Activated CD8-positive, alpha-beta T cell treated with anti-CD3 and anti-CD28 coated beads for 36 hours (primary cell): ENCODE measurements around the gene SZT2. TPM values are rescaled to one million over a fixed set of nuclear protein-coding genes. Genes with fewer than 3 reads are reported as not detected.

ENCODE experiments used
- ATAC-seq: fragments of 200-7000 bp; cut with Tn5 transposase; one replicate; pipeline ENCODE4 v1.10.0; 2021; ENCODE audit warnings: mild to moderate bottlenecking, moderate library complexity
- CTCF ChIA-PET: fragments of 350-600 bp; sonication (Branson Sonifier 250); formaldehyde crosslinking; loops from one replicate; lab custom pipeline; 2021; ENCODE audit warnings: antibody characterized with exemption; lab: Charles Lee
- POLR2A ChIA-PET: fragments of 350-600 bp; sonication (Branson Sonifier 250); formaldehyde crosslinking; loops from one replicate; lab custom pipeline; 2021; ENCODE audit warnings: antibody characterized with exemption; lab: Charles Lee
- DNase-seq: peaks from one replicate; pipeline ENCODE4 v3.0.0-alpha.2; 2020
- H3K27ac Mint-ChIP-seq: one replicate; pipeline ENCODE4 v1.8.0; 2021; ENCODE audit warnings: mild to moderate bottlenecking, mixed read lengths
- H3K27me3 Mint-ChIP-seq: one replicate; pipeline ENCODE4 v1.8.0; 2021; ENCODE audit warnings: mixed read lengths
- H3K36me3 Mint-ChIP-seq: one replicate; pipeline ENCODE4 v1.8.0; 2021; ENCODE audit warnings: low read depth, mixed read lengths
- H3K4me1 Mint-ChIP-seq: one replicate; pipeline ENCODE4 v1.8.0; 2021; ENCODE audit warnings: low read depth, mixed read lengths
- H3K4me3 Mint-ChIP-seq: one replicate; pipeline ENCODE4 v1.8.0; 2021; ENCODE audit warnings: mild to moderate bottlenecking, moderate library complexity, mixed read lengths
- H3K9me3 Mint-ChIP-seq: one replicate; pipeline ENCODE4 v1.8.0; 2021; ENCODE audit warnings: mixed read lengths
- CTCF ChIP-seq: fragments of 200-600 bp; IDR thresholded peaks from one replicate; pipeline ENCODE4 v1.8.0; 2022; ENCODE audit warnings: antibody characterized with exemption, mild to moderate bottlenecking
- intact Hi-C: fragments of 100-400 bp; cut with micrococcal nuclease; formaldehyde crosslinking; loops from one replicate; pipeline ENCODE4 v1.10.0; 2022
- total RNA-seq, 2 experiments: library from RNA; stranded (reverse); gene quantifications; one replicate each; pipeline ENCODE4 v1.2.3, GENCODE V29; 2021

Gene SZT2
- total RNA-seq, 2 experiments from 2014 or later, result 30.1 to 33.3 TPM

GRCh38 chr1:43444836-43445235 lies 55.1 kb downstream of the SZT2 start:
- ATAC-seq (no peak), DNase-seq (no peak)
- Mint-ChIP-seq H3K4me3 (no peak overlapping the region), H3K9me3 (no peaks in the 10 kb centered on the region), H3K27ac (no peak overlapping the region), H3K36me3 (peaks cover 16% of the 10 kb centered on the region), H3K4me1 (no peaks in the 10 kb centered on the region), H3K27me3 (no peaks in the 10 kb centered on the region)
- no peak for TF ChIP-seq CTCF
- CTCF ChIA-PET, result no interaction called here
- POLR2A ChIA-PET, result interaction anchor here (0.9 to 1.4 kb wide), 3 partner anchors 8 to 12 kb away, joined by 3 to 6 read pairs (median 4); partner anchors contain the start of gene HYI
- intact Hi-C loops, result no loop called here

- Mint-ChIP-seq H3K27me3 (no peaks in the 10 kb centered on the region), H3K27ac (no peak overlapping the region), H3K36me3 (peaks cover 19% of the 10 kb centered on the region), H3K4me3 (no peak overlapping the region), H3K4me1 (no peaks in the 10 kb centered on the region), H3K9me3 (no peaks in the 10 kb centered on the region)
- ChIA-PET CTCF (no interaction called here), POLR2A (interaction anchor here (0.7 kb wide), 1 partner anchor 23 kb away, joined by 3 read pairs; no protein-coding TSS in a partner anchor)
- no peak for TF ChIP-seq CTCF
- no peak for DNase-seq
- no peak for ATAC-seq
- intact Hi-C loops, result no loop called here
These were observed 56.1 kb downstream of the SZT2 start for GRCh38 chr1:43445606-43446387.

- Mint-ChIP-seq H3K27ac (no peak overlapping the region), H3K4me1 (no peaks in the 10 kb centered on the region), H3K4me3 (no peak overlapping the region), H3K27me3 (no peaks in the 10 kb centered on the region), H3K9me3 (no peaks in the 10 kb centered on the region), H3K36me3 (peaks cover 19% of the 10 kb centered on the region)
- DNase-seq (no peak), ATAC-seq (no peak)
- intact Hi-C loops, result no loop called here
- POLR2A ChIA-PET, result interaction anchor here (0.7 kb wide), 1 partner anchor 22 kb away, joined by 3 read pairs; no protein-coding TSS in a partner anchor
- TF ChIP-seq CTCF, result no peak
- CTCF ChIA-PET, result no interaction called here
These were observed 56.7 kb downstream of the SZT2 start for GRCh38 chr1:43446388-43446740.

GRCh38 chr1:43446881-43447835 lies 57.5 kb downstream of the SZT2 start:
- H3K9me3 Mint-ChIP-seq, result no peaks in the 10 kb centered on the region
- DNase-seq, result no peak

More at GRCh38 chr1:43446881-43447835, 57.5 kb downstream of the SZT2 start:
- no peaks in the 10 kb centered on the region for H3K27me3 Mint-ChIP-seq
- ChIA-PET CTCF (no interaction called here), POLR2A (interaction anchor here (0.7 kb wide), 1 partner anchor 22 kb away, joined by 3 read pairs; no protein-coding TSS in a partner anchor)
- H3K27ac Mint-ChIP-seq, result no peak overlapping the region
- no peaks in the 10 kb centered on the region for H3K4me1 Mint-ChIP-seq
- TF ChIP-seq CTCF, result no peak
- intact Hi-C loops, result no loop called here
- peaks cover 21% of the 10 kb centered on the region for H3K36me3 Mint-ChIP-seq
- no peak for ATAC-seq
- no peak overlapping the region for H3K4me3 Mint-ChIP-seq
